PC-9 (cell line): ENCODE data around the gene KLK13.

ENCODE experiments used
- CTCF ChIP-seq: fragments of 200-600 bp; sonication (generic); conservative IDR thresholded peaks from 2 replicates; pipeline ENCODE4 v1.6.1; 2017; ENCODE audit warnings: mixed run types, antibody characterized with exemption, mild to moderate bottlenecking, moderate library complexity
- EZH2 ChIP-seq: fragments of 200-600 bp; sonication (generic); IDR thresholded peaks from 2 replicates; pipeline ENCODE4 v1.8.0; 2017; ENCODE audit warnings: antibody characterized with exemption, low read depth

- TF ChIP-seq CTCF (no peak), EZH2 (no peak)
These were observed 45.9 kb downstream of the KLK13 start for GRCh38 chr19:51018745-51019543.
